ENCODE measurements around the gene HBB.

- TF ChIP-seq POLR2A (IDR thresholded peaks at IDR 0.05) (no peak), CTCF (IDR thresholded peaks at IDR 0.05) (no peak), POLR2AphosphoS5 (IDR thresholded peaks at IDR 0.05) (no peak)
Measured at GRCh38 chr11:5250543-5251204, 23.8 kb upstream of the HBB start.

All from stomach (tissue), 4 donors.